HG03108 (cell line): ENCODE results near the gene CTSL.
"Not testable (repeated sequence)": the region's sequence is repeated elsewhere in the genome, so short reads cannot be mapped to it uniquely, and the experiment has no call there.

ENCODE experiments used
- ATAC-seq: cut with Tn5 transposase; IDR thresholded peaks from one replicate; pipeline ENCODE4 v1.9.1; 2021; ENCODE audit warnings: moderate library complexity; ENCODE audit not compliant: unreplicated experiment

CTSL gene

GRCh38 chr9:87718852-87719612 lies 6.9 kb upstream of the CTSL start:
- no peak for ATAC-seq

GRCh38 chr9:87720173-87720572 lies 5.7 kb upstream of the CTSL start:
- ATAC-seq, result no peak

GRCh38 chr9:87722393-87723088 lies 3.4 kb upstream of the CTSL start:
- no peak for ATAC-seq

GRCh38 chr9:87725356-87725899 lies 491 bp upstream of the CTSL start:
- ATAC-seq, result no peak

- no peak for ATAC-seq
Measured at GRCh38 chr9:87729246-87729645, 3.3 kb downstream of the CTSL start.

GRCh38 chr9:87731321-87731720 lies 5.4 kb downstream of the CTSL start:
- ATAC-seq, result no peak

- ATAC-seq, result no peak
Measured at GRCh38 chr9:87732344-87732743, 6.4 kb downstream of the CTSL start.

- no peak for ATAC-seq
Measured at GRCh38 chr9:87732756-87733155, 6.8 kb downstream of the CTSL start.

- no peak for ATAC-seq
Measured at GRCh38 chr9:87733273-87734052, 7.5 kb downstream of the CTSL start.

GRCh38 chr9:87734106-87734505 lies 8.2 kb downstream of the CTSL start:
- ATAC-seq, result no peak

- ATAC-seq, result no peak
Measured at GRCh38 chr9:87739546-87739945, 13.6 kb downstream of the CTSL start.

- no peak for ATAC-seq
Measured at GRCh38 chr9:87740209-87740608, 14.3 kb downstream of the CTSL start.

- ATAC-seq, result no peak
Measured at GRCh38 chr9:87741326-87741725, 15.4 kb downstream of the CTSL start.

GRCh38 chr9:87741891-87742290 lies 16.0 kb downstream of the CTSL start:
- no peak for ATAC-seq

GRCh38 chr9:87742813-87743428 lies 17.0 kb downstream of the CTSL start:
- ATAC-seq, result no peak

GRCh38 chr9:87744247-87744646 lies 18.3 kb downstream of the CTSL start:
- not testable (repeated sequence) for ATAC-seq

- no peak for ATAC-seq
Measured at GRCh38 chr9:87746186-87746585, 20.3 kb downstream of the CTSL start.

GRCh38 chr9:87748881-87749280 lies 23.0 kb downstream of the CTSL start:
- ATAC-seq, result no peak

- no peak for ATAC-seq
Measured at GRCh38 chr9:87749335-87750035, 23.6 kb downstream of the CTSL start.

- no peak for ATAC-seq
Measured at GRCh38 chr9:87750726-87751125, 24.8 kb downstream of the CTSL start.
